ENCODE measurements around the gene PAQR7. TPM values are rescaled to one million over a fixed set of nuclear protein-coding genes. Genes with fewer than 3 reads are reported as not detected.
A peak's percentile ranks its signal among the peaks of the same experiment; 100 is the strongest.

Gene PAQR7
- total and polyA plus RNA-seq, 2 experiments from 2014 or later = 4.0 to 5.2 TPM

GRCh38 chr1:25890239-25891034 is 14.9 kb upstream of the PAQR7 start (continued):
- TF ChIP-seq REST (IDR thresholded peaks at IDR 0.05; ENCODE audit: unreplicated experiment) (no peak), EZH2phosphoT487 (IDR thresholded peaks at IDR 0.05; ENCODE audit: unreplicated experiment) (no peak), ETS1 (IDR thresholded peaks at IDR 0.05) (no peak), JUNB (IDR thresholded peaks at IDR 0.05; ENCODE audit: unreplicated experiment) (no peak), STAT1 (IDR thresholded peaks at IDR 0.05; ENCODE audit: unreplicated experiment) (no peak), CREB1 (CRISPR knock-in tag; IDR thresholded peaks at IDR 0.05; ENCODE audit: low read depth) (no peak), NANOG (IDR thresholded peaks at IDR 0.05; ENCODE audit: borderline replicate concordance) (no peak)

GRCh38 chr1:25889470-25889869 is 14.0 kb upstream of the PAQR7 start:
- no peaks in the 10 kb centered on the region for H3K36me3 Mint-ChIP-seq (ENCODE audit: low read depth)
- DNase-seq (ENCODE audit: low spot score) = peak; percentile 33
- ATAC-seq = no peak
- no peaks in the 10 kb centered on the region for H4K20me1 ChIP-seq (replicated peaks; ENCODE audit: insufficient read depth)
- peaks cover 23% of the 10 kb centered on the region; the same call in 2 of the 3 replicates for H3K4me1 Mint-ChIP-seq
- H3K9me2 ChIP-seq (ENCODE audit: insufficient read depth) = no peaks in the 10 kb centered on the region
- peaks cover 9% of the 10 kb centered on the region for H3K27me3 Mint-ChIP-seq (ENCODE audit: insufficient read depth, low read depth, poor library complexity)
- no peaks in the 10 kb centered on the region for H3K36me3 ChIP-seq (ENCODE audit: insufficient read depth)
- H3K4me3 Mint-ChIP-seq = no peak overlapping the region
- no peak overlapping the region for H3K27ac ChIP-seq (ENCODE audit: low read depth)
- no peak overlapping the region for H3K4me3 ChIP-seq
- H3K27ac Mint-ChIP-seq = no peak overlapping the region
- H2AFZ ChIP-seq = no peak overlapping the region
- no peaks in the 10 kb centered on the region for H3F3A ChIP-seq (replicated peaks; ENCODE audit: low read depth)
- no peaks in the 10 kb centered on the region for H3K27me3 ChIP-seq (ENCODE audit: insufficient read depth)
- no peak for TF ChIP-seq POLR2AphosphoS5 (IDR thresholded peaks at IDR 0.05; ENCODE audit: low read depth)
- peak; percentile 13 to 15; a peak in 2 of 4 replicates for TF ChIP-seq CTCF (conservative IDR thresholded peaks at IDR 0.05; ENCODE audit: low read depth in 2 of 2)
- peaks cover 21% of the 10 kb centered on the region for H3K4me1 ChIP-seq (ENCODE audit: insufficient read depth)
- no peaks in the 10 kb centered on the region for H3K9me3 Mint-ChIP-seq
- no peak overlapping the region for H3K4me2 ChIP-seq
- no peaks in the 10 kb centered on the region for H3K79me2 ChIP-seq (replicated peaks; ENCODE audit: insufficient read depth)

Data from GM23338 (cell line).